ENCODE data around the gene SIGLEC1.

The SIGLEC1 gene

DNA sequence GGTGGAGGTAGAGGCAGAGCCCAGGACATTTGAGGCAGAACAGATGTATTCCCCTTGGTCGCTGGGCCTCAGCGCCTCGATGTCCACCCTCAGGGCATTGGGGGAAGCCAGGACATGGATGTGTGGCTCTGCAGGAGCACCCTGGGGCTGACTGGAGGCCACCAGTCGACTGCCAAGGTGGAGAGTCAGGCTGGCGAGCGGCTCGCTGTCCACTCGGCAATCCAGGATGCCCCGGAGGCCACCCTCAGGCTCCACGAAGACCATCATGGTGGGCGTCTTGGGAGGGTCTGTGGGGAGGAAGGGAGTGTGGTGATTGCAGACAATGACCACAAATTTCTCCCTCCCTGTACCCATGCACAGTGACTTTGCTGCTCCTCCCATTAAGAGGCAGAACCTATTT lies 22.4 kb downstream of the SIGLEC1 start:
- no peak for DNase-seq (ENCODE audit: low read depth)
- TF ChIP-seq, protein P1, sequence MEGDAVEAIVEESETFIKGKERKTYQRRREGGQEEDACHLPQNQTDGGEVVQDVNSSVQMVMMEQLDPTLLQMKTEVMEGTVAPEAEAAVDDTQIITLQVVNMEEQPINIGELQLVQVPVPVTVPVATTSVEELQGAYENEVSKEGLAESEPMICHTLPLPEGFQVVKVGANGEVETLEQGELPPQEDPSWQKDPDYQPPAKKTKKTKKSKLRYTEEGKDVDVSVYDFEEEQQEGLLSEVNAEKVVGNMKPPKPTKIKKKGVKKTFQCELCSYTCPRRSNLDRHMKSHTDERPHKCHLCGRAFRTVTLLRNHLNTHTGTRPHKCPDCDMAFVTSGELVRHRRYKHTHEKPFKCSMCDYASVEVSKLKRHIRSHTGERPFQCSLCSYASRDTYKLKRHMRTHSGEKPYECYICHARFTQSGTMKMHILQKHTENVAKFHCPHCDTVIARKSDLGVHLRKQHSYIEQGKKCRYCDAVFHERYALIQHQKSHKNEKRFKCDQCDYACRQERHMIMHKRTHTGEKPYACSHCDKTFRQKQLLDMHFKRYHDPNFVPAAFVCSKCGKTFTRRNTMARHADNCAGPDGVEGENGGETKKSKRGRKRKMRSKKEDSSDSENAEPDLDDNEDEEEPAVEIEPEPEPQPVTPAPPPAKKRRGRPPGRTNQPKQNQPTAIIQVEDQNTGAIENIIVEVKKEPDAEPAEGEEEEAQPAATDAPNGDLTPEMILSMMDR (IDR thresholded peaks at IDR 0.05; ENCODE audit: insufficient read depth, low read depth, low read length, missing control alignments) = no peak

GRCh38 chr20:3687655-3688054 lies 24.7 kb downstream of the SIGLEC1 start:
- DNase-seq (ENCODE audit: low read depth) = peak; percentile 32

More for the DNA sequence above, 22.4 kb downstream of the SIGLEC1 start:
- H3K4me3 ChIP-seq (ENCODE audit: low read length) = no peak overlapping the region

DNA sequence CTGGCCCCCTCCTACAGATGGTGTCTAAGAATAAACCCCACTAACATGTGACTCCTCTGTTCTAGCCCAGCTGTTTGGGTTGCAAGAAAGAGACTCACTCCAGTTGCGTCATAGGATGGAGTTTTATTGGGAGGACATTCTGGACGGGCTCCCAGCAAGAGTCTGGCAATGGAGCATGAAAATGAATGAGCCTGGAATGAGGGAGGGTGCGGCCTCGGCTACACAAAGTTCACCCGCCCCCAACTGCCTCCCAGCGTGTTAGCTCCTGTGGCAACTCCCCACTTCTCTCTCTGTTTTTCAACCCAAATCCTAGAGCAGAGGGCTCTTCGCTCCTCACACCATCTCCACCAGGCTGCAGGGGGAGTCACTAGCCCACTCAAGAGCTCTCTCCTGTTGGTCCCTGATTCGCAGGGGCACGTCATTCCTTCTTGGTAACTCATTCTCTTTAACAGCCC lies 25.5 kb downstream of the SIGLEC1 start:
- TF ChIP-seq, protein P1 (IDR thresholded peaks at IDR 0.05; ENCODE audit: insufficient read depth, low read depth, low read length, missing control alignments) = no peak
- no peak overlapping the region for H3K4me3 ChIP-seq (ENCODE audit: low read length)
- peak; percentile 21 for DNase-seq (ENCODE audit: low read depth)

More at GRCh38 chr20:3687655-3688054, 24.7 kb downstream of the SIGLEC1 start:
- TF ChIP-seq, protein P1 (IDR thresholded peaks at IDR 0.05; ENCODE audit: insufficient read depth, low read depth, low read length, missing control alignments) = no peak
- no peak overlapping the region for H3K4me3 ChIP-seq (ENCODE audit: low read length)

GRCh38 chr20:3686421-3686820 lies 26.0 kb downstream of the SIGLEC1 start:
- DNase-seq (ENCODE audit: low read depth) = no peak
- no peak overlapping the region for H3K4me3 ChIP-seq (ENCODE audit: low read length)
- TF ChIP-seq, protein P1 (IDR thresholded peaks at IDR 0.05; ENCODE audit: insufficient read depth, low read depth, low read length, missing control alignments) = no peak

DNA sequence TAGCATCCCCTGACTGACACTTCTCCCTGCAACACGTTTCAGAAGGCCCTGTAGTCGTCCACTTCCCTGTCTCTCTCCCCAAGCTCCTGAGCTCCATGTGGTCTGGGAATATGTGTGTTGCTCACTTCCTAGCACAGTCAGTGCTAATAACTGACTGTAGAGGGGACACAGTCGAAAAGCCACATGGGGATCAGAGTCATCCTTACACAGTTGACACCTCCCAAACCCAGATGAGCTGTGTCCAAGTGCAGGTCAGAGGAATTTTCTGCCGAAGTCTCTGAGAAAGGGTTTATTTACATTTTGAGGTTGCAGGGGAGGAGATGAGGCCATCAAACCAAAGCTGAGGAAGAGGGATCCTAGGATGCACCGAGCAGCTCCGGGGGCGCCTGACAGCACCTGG lies 27.1 kb downstream of the SIGLEC1 start:
- DNase-seq (ENCODE audit: low read depth) = no peak
- TF ChIP-seq, protein P1 (IDR thresholded peaks at IDR 0.05; ENCODE audit: insufficient read depth, low read depth, low read length, missing control alignments) = no peak
- H3K4me3 ChIP-seq (ENCODE audit: low read length) = no peak overlapping the region

- H3K4me3 ChIP-seq (ENCODE audit: low read length) = no peak within 1 kb of the TSS
- TF ChIP-seq, protein P1 (IDR thresholded peaks at IDR 0.05; ENCODE audit: insufficient read depth, low read depth, low read length, missing control alignments) = no peak
- no peak for DNase-seq (ENCODE audit: low read depth)
Measured at GRCh38 chr20:3681931-3682781, 30.2 kb downstream of the SIGLEC1 start, which contains the start of gene ADAM33. Gene ADAM33 (minus strand): TSS chr20:3682010. CDS start chr20:3682004, 6 bp downstream.

All from epithelial cell of esophagus (primary cell).